Stomach (tissue), 9 donors: ENCODE data around the gene KCNQ1. TPM values are rescaled to one million over a fixed set of nuclear protein-coding genes. Genes with fewer than 3 reads are reported as not detected.

Experiments
- DNase-seq, 2 donors: peaks; one replicate each; pipeline versions ENCODE4 v3.0.0 to v3.0.0-alpha.2; 2013 to 2019
- H3K27ac ChIP-seq, 5 donors: fragments of 200-600 bp in 4 of 5; sonication (generic) in 4 of 5; one replicate each; pipeline ENCODE4 v1.5.1; 2013 to 2019; ENCODE audit warnings: mild to moderate bottlenecking in 1 of 5, moderate library complexity in 1 of 5
- H3K27me3 ChIP-seq, 3 donors: fragments of 200-600 bp; sonication (generic); one replicate each; pipeline ENCODE4 v1.5.1; 2017 to 2019; ENCODE audit warnings: mixed run types in 1 of 3
- H3K36me3 ChIP-seq, 4 donors: fragments of 200-600 bp; sonication (generic); 1 replicate in 3 of 4; 2 replicates in 1 of 4; pipeline ENCODE4 v1.5.1; 2016 to 2019
- H3K4me1 ChIP-seq, 4 donors: fragments of 200-600 bp; sonication (generic); one replicate each; pipeline ENCODE4 v1.5.1; 2016 to 2019
- H3K4me3 ChIP-seq, 4 donors: fragments of 200-600 bp; sonication (generic) in 3 of 4; one replicate each; pipeline ENCODE4 v1.5.1; 2016 to 2019; ENCODE audit warnings: mild to moderate bottlenecking in 1 of 4
- H3K9me3 ChIP-seq, 4 donors: fragments of 200-600 bp; sonication (generic); one replicate each; pipeline ENCODE4 v1.5.1; 2016 to 2019
- EP300 ChIP-seq: sonication (generic); formaldehyde crosslinking; IDR thresholded peaks from one replicate; pipeline ENCODE4 v1.6.1; 2017; ENCODE audit warnings: antibody characterized with exemption
- POLR2A ChIP-seq, 4 donors: fragments of 450-650 bp; IDR thresholded peaks; one replicate each; pipeline ENCODE4 v1.6.1; 2016; ENCODE audit warnings: antibody characterized with exemption in 4 of 4, control low read depth in 2 of 4, mild to moderate bottlenecking in 1 of 4, moderate library complexity in 1 of 4
- POLR2AphosphoS5 ChIP-seq, 3 donors: sonication (generic); formaldehyde crosslinking; IDR thresholded peaks; one replicate each; pipeline ENCODE4 v1.6.1; 2016; ENCODE audit warnings: antibody characterized with exemption in 3 of 3
- WGBS, 5 donors: extraction: QIAGEN DNeasy Blood & Tissue Kit in 3 of 5; methylation state at CpG; one replicate each; pipeline versions ENCODE4 v1.1.5 to v1.1.7; 2013 to 2018; 5-methylcytosine and 5-hydroxymethylcytosine counted together
- intact Hi-C: fragments of 100-400 bp; cut with DNase I; formaldehyde crosslinking; loops from one replicate; pipeline ENCODE4 v1.15.1; 2023; ENCODE audit warnings: low total_unique reads
- polyA plus RNA-seq, 3 donors: library from polyadenylated mRNA; stranded (reverse); fragments of 200-250 nt; gene quantifications; one replicate each; pipeline ENCODE4 v1.2.3, GENCODE V29; 2013
- total RNA-seq, 5 donors: library from RNA; depleted of rRNA; stranded (reverse); fragments of >200 nt; gene quantifications; one replicate each; pipeline versions ENCODE4 v1.1.0 to v1.2.3, GENCODE V29; 2014 to 2016
- TF ChIP-seq, protein P1 (sequence below), 7 experiments: fragments of 450-650 bp in 4 of 7; fragments of 200-600 bp in 3 of 7; sonication (generic) in 3 of 7; IDR thresholded peaks; one replicate each; pipeline ENCODE4 v1.5.1; 2016 to 2019; ENCODE audit warnings: antibody characterized with exemption in 7 of 7, control low read depth in 2 of 7, mild to moderate bottlenecking in 1 of 7
- donor health status: healthy with polysubstance abuse.
- donor health status: Bipolar disorder and iron deficiency.
- donor health status: healthy.

Gene KCNQ1
- total and polyA plus RNA-seq, 8 donors: 12.1 to 155 (median 49.0) TPM

DNA sequence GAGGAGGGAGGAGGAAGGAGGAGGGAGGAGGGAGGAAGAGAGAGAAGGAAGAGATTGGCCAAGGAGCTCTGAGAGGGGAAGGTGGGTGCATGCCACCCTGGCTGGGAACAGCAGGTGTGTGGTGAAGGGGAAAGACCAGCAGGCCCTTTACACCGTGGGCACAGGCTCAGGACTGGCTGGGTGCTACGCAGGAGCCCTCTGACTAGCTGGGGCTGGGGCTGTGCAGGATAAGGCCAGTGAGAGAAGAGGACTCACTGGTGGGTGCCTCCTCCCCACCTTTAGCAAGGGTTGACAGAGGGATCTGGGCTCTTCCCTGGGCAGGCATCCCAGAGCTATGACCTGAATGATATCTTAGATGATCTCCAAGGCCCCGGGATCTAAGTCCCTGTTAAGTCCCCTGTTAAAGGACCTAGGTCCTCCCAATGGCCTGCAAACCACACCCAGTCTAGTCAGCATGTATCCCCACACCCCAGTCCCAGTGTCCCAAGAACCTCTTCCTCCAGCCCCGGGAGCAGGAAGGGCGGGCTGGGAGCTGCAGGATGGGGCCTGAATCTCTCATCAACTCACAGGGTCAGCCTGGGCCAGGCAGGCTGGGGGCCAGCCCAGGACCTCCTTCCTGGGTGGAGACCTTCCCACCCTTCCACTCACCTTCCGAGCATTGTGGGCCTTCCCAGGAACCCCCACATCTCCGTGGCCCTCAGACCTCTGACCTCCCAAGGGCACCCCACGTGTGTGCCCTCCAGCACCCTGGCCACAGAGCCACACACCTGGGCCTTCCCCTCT is 385.4 kb downstream of the KCNQ1 start:
- no peaks in the 10 kb centered on the region for H3K27me3 ChIP-seq
- no peaks in the 10 kb centered on the region for H3K36me3 ChIP-seq
- H3K4me1 ChIP-seq: peaks cover 15 to 23% (median 19%) of the 10 kb centered on the region in 4 donors
- H3K4me3 ChIP-seq: no peak overlapping the region
- TF ChIP-seq, protein P1, sequence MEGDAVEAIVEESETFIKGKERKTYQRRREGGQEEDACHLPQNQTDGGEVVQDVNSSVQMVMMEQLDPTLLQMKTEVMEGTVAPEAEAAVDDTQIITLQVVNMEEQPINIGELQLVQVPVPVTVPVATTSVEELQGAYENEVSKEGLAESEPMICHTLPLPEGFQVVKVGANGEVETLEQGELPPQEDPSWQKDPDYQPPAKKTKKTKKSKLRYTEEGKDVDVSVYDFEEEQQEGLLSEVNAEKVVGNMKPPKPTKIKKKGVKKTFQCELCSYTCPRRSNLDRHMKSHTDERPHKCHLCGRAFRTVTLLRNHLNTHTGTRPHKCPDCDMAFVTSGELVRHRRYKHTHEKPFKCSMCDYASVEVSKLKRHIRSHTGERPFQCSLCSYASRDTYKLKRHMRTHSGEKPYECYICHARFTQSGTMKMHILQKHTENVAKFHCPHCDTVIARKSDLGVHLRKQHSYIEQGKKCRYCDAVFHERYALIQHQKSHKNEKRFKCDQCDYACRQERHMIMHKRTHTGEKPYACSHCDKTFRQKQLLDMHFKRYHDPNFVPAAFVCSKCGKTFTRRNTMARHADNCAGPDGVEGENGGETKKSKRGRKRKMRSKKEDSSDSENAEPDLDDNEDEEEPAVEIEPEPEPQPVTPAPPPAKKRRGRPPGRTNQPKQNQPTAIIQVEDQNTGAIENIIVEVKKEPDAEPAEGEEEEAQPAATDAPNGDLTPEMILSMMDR (IDR thresholded peaks at IDR 0.05): no peak
- TF ChIP-seq EP300 (no peak), POLR2A (IDR thresholded peaks at IDR 0.05) (no peak), POLR2AphosphoS5 (IDR thresholded peaks at IDR 0.05) (no peak)
- DNase-seq: no peak
- peaks cover 0 to 16% (median 12%) of the 10 kb centered on the region in 4 donors for H3K9me3 ChIP-seq
- intact Hi-C loops: no loop called here
- WGBS, 5 donors: 79 to 96% (median 86%) methylated on average over 5 to 8 of the region's 8 CpGs
- H3K27ac ChIP-seq: no peak overlapping the region

DNA sequence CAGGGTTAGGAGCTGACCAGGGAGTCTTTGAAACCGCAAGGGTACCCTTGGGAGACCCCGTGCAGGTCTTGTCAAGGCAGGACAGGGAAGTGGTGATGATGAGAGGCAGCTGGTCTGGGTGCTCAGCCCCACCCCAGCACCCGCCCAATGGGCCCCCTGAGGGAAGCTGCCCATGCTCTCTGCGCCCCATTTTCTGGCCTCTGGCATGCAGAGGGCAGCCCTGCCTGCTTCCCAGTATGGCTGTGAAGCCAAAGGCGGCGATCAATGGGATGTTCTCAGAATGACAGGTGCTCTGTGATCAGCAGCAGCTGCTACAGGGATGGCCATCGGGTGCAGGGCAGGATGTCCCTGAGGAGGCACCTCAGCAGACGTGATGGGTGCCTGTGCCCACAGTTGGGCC is 386.1 kb downstream of the KCNQ1 start:
- Histone ChIP-seq H3K27ac (no peak overlapping the region), H3K9me3 (peaks cover 0 to 16% (median 12%) of the 10 kb centered on the region in 4 donors), H3K36me3 (no peaks in the 10 kb centered on the region), H3K4me3 (no peak overlapping the region), H3K27me3 (no peaks in the 10 kb centered on the region), H3K4me1 (peaks cover 8 to 17% (median 13%) of the 10 kb centered on the region in 4 donors)
- TF ChIP-seq EP300 (no peak), POLR2A (IDR thresholded peaks at IDR 0.05) (no peak), POLR2AphosphoS5 (IDR thresholded peaks at IDR 0.05) (no peak)
- TF ChIP-seq, protein P1 (IDR thresholded peaks at IDR 0.05): no peak
- intact Hi-C loops: no loop called here
- DNase-seq: no peak
- 95 to 96% (median 95%) methylated on average over 8 of the region's 8 CpGs for WGBS, 5 donors

DNA sequence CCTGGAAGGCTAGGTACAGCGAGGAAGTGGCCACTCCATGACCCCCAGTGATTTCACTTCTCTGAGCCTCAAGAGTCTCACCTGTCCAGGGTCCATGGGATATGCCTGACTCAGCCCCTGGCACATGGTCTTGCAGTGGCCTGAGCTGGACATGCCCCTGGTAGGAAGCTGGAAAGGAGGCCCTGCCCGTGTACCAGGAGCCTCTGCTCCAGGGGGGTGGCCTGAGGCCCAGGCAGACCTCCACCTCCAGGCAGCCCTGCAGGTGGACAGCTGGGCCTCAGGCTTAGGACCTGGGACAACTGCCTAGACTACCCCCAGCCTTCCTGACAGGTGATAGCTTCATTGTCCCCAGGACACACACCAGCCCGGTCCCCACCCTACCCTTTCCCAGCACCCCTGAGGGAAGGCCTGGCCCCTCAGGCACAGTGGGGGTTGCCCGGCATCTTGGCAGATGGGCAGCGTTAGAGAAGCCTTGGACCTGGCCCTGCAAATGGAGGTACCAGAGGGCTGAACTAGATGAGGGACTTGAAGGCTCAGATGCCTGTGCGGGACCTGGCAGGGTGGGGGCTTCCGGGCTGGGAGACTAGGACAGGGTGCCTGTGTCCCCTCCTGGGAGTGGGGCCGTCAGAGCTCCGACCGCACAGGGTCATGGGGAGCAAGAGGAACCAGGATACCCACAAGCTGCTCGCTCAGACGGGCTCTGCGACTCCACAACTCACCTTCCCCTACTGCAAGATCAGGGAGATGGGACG is 387.1 kb downstream of the KCNQ1 start:
- Histone ChIP-seq H3K27me3 (no peaks in the 10 kb centered on the region), H3K27ac (no peak overlapping the region), H3K4me1 (peaks cover 8 to 16% (median 11%) of the 10 kb centered on the region in 4 donors), H3K9me3 (peaks cover 0 to 16% (median 12%) of the 10 kb centered on the region in 4 donors), H3K4me3 (no peak overlapping the region), H3K36me3 (no peaks in the 10 kb centered on the region)
- TF ChIP-seq POLR2AphosphoS5 (IDR thresholded peaks at IDR 0.05): no peak
- TF ChIP-seq POLR2A (IDR thresholded peaks at IDR 0.05): no peak
- TF ChIP-seq EP300: no peak
- TF ChIP-seq, protein P1 (IDR thresholded peaks at IDR 0.05): no peak
- intact Hi-C loops: no loop called here
- no peak for DNase-seq
- 86 to 97% (median 93%) methylated on average over 1 to 14 of the region's 14 CpGs for WGBS, 5 donors

DNA sequence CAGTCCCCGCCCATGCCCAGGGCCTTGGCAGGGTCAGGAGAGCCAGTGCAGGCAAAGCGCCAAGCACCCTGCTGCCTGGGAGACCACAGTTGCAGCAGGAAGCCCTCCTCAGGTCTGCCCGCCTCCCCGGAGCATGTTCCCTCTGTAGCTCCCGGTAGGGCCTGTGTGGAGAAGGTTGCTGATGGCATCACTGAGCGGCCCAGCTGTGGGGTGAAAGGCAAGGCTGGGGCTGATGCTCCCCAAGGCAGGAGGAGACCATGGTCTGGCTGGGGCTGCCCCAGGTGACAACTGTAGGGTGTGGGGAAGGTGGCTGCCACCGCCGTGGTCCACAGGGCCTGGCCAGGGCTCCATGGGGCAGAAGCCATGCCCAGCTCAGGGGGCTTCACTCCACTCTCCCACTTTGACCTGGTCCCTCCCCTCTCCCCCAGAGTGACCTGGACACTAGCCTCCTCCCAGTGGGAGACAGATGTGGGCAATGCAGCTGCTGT is 387.8 kb downstream of the KCNQ1 start:
- intact Hi-C loops: no loop called here
- Histone ChIP-seq H3K4me3 (no peak overlapping the region), H3K27ac (no peak overlapping the region), H3K4me1 (peaks cover 14 to 16% (median 15%) of the 10 kb centered on the region in 4 donors), H3K9me3 (peaks cover 0 to 16% (median 12%) of the 10 kb centered on the region in 4 donors), H3K36me3 (no peaks in the 10 kb centered on the region), H3K27me3 (no peaks in the 10 kb centered on the region)
- TF ChIP-seq POLR2AphosphoS5 (IDR thresholded peaks at IDR 0.05): no peak
- no peak for TF ChIP-seq EP300
- TF ChIP-seq, protein P1 (IDR thresholded peaks at IDR 0.05): no peak
- TF ChIP-seq POLR2A (IDR thresholded peaks at IDR 0.05): no peak
- DNase-seq: no peak
- 77 to 86% (median 82%) methylated on average over 7 to 8 of the region's 8 CpGs; no CpG with 5 or more reads in 1 of the 5 donors for WGBS, 5 donors
